Measurements from ENCODE around the gene RBPJ.

The RBPJ gene

GRCh38 chr4:26475716-26476115, 154.9 kb downstream of the RBPJ start:
- TF ChIP-seq, protein P1, sequence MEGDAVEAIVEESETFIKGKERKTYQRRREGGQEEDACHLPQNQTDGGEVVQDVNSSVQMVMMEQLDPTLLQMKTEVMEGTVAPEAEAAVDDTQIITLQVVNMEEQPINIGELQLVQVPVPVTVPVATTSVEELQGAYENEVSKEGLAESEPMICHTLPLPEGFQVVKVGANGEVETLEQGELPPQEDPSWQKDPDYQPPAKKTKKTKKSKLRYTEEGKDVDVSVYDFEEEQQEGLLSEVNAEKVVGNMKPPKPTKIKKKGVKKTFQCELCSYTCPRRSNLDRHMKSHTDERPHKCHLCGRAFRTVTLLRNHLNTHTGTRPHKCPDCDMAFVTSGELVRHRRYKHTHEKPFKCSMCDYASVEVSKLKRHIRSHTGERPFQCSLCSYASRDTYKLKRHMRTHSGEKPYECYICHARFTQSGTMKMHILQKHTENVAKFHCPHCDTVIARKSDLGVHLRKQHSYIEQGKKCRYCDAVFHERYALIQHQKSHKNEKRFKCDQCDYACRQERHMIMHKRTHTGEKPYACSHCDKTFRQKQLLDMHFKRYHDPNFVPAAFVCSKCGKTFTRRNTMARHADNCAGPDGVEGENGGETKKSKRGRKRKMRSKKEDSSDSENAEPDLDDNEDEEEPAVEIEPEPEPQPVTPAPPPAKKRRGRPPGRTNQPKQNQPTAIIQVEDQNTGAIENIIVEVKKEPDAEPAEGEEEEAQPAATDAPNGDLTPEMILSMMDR (IDR thresholded peaks at IDR 0.05; ENCODE audit: control extremely low read depth, extremely low read depth, low read depth, missing control alignments): no peak
- no peak for DNase-seq (ENCODE audit: extremely low spot score)
- POLR2A ChIA-PET: no interaction called here
- CTCF ChIA-PET: interaction anchor here (4.5 kb wide), 1 partner anchor 9 kb away, joined by 19 read pairs; no protein-coding TSS in a partner anchor

DNA sequence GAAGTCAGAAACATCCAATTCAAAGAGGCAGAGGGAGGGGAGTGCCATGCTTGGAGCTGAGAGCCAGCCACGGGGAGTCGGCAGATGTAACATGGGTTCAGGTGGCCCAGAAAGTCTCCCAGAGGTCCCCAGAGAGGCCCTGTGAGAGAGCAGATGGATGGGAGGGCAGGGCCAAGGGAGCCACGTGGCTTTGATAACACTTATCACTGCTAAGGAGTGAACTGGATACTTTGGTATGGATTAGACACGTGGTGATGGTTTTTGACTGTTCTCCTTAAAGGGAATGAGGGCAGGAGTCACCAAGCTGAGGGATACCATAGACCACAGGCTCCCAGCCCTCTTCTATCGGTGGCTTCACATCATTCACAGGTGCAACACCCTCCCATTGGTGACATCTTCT, 155.7 kb downstream of the RBPJ start:
- TF ChIP-seq, protein P1 (IDR thresholded peaks at IDR 0.05; ENCODE audit: control extremely low read depth, extremely low read depth, low read depth, missing control alignments): no peak
- ChIA-PET CTCF (interaction anchor here (4.5 kb wide), 1 partner anchor 9 kb away, joined by 19 read pairs; no protein-coding TSS in a partner anchor), POLR2A (no interaction called here)
- DNase-seq (ENCODE audit: extremely low spot score): no peak

GRCh38 chr4:26478330-26478729, 157.5 kb downstream of the RBPJ start:
- CTCF ChIA-PET: no interaction called here
- POLR2A ChIA-PET: no interaction called here

GRCh38 chr4:26482508-26483462, 162.0 kb downstream of the RBPJ start:
- CTCF ChIA-PET: interaction anchor here (1.0 to 4.4 kb wide), 5 partner anchors 8 to 565 kb away, joined by 3 to 19 read pairs (median 3); no protein-coding TSS in a partner anchor
- TF ChIP-seq, protein P1 (IDR thresholded peaks at IDR 0.05; ENCODE audit: control extremely low read depth, extremely low read depth, low read depth, missing control alignments): no peak
- POLR2A ChIA-PET: no interaction called here
- DNase-seq (ENCODE audit: extremely low spot score): no peak

More at GRCh38 chr4:26478330-26478729, 157.5 kb downstream of the RBPJ start:
- TF ChIP-seq, protein P1 (IDR thresholded peaks at IDR 0.05; ENCODE audit: control extremely low read depth, extremely low read depth, low read depth, missing control alignments): no peak
- no peak for DNase-seq (ENCODE audit: extremely low spot score)

DNA sequence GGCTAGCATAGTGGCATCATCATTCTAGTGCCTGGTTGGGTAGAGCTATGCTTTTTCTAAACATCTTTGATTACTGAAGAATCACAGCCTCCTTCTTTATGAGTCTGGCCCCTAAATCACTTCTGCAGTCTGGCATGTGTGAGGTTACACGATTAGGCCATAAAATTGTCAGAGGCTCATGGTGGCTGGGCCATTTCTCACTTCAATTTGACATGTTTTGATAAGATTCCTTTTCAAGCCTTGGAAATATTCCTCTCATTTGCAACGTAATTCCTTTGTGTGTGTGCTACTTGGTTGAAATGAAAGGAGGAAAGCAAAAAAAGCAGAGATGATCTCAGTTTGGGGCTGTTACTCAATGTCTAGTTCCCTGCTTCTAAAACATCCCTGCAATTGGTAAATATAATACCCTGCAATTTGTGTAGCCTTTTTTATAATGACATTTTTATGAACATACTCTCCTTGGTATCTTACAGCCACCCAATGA, 163.3 kb downstream of the RBPJ start:
- POLR2A ChIA-PET: no interaction called here
- CTCF ChIA-PET: interaction anchor here (1.0 to 4.4 kb wide), 3 partner anchors 9 to 428 kb away, joined by 3 to 19 read pairs (median 4); no protein-coding TSS in a partner anchor
- TF ChIP-seq, protein P1 (IDR thresholded peaks at IDR 0.05; ENCODE audit: control extremely low read depth, extremely low read depth, low read depth, missing control alignments): no peak
- DNase-seq (ENCODE audit: extremely low spot score): no peak

GRCh38 chr4:26484516-26484915, 163.7 kb downstream of the RBPJ start:
- ChIA-PET CTCF (interaction anchor here (1.3 to 4.4 kb wide), 2 partner anchors 10 to 15 kb away, joined by 4 to 19 read pairs; no protein-coding TSS in a partner anchor), POLR2A (no interaction called here)
- TF ChIP-seq, protein P1 (IDR thresholded peaks at IDR 0.05; ENCODE audit: control extremely low read depth, extremely low read depth, low read depth, missing control alignments): no peak
- DNase-seq (ENCODE audit: extremely low spot score): no peak

All from GM10248 (cell line).